ENCODE results near the gene DENND6B. TPM values are rescaled to one million over a fixed set of nuclear protein-coding genes. Genes with fewer than 3 reads are reported as not detected.
"Not testable (repeated sequence)": the region's sequence is repeated elsewhere in the genome, so short reads cannot be mapped to it uniquely, and the experiment has no call there.

Gene DENND6B
- total RNA-seq, 2 donors from 2014 or later = 9.6 to 19.6 TPM

DNA sequence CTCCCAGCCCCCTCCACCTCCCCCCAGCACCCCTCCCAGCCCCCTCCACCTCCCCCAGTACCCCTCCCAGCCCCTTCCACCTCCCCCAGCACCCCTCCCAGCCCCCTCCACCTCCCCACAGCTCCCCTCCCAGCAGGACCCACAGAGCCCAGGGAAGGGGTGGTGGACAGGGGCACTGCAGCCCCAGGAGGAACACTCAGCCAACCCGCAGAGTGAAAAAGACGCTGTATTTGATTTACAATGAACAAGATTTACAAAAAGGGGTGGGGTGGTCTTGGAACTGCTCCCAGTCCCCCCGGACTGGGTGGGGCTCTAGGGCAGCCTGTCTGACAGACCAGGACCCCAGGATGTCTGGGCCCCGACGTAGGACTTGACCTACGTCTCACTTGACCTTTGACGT lies 52.0 kb downstream of the DENND6B start:
- H3K27ac ChIP-seq = no peak overlapping the region
- no peaks in the 10 kb centered on the region for H3K27me3 ChIP-seq (replicated peaks; ENCODE audit: insufficient read depth)
- intact Hi-C loops (cut with DNase I) = loop anchor here (1.0 to 2.0 kb wide), 2 partner anchors 53 to 66 kb away; partner anchors contain the start of gene DENND6B
- peaks cover 12% of the 10 kb centered on the region for H3K4me1 ChIP-seq (replicated peaks)
- no peak overlapping the region for H3K4me3 ChIP-seq
- TF ChIP-seq, protein P1, sequence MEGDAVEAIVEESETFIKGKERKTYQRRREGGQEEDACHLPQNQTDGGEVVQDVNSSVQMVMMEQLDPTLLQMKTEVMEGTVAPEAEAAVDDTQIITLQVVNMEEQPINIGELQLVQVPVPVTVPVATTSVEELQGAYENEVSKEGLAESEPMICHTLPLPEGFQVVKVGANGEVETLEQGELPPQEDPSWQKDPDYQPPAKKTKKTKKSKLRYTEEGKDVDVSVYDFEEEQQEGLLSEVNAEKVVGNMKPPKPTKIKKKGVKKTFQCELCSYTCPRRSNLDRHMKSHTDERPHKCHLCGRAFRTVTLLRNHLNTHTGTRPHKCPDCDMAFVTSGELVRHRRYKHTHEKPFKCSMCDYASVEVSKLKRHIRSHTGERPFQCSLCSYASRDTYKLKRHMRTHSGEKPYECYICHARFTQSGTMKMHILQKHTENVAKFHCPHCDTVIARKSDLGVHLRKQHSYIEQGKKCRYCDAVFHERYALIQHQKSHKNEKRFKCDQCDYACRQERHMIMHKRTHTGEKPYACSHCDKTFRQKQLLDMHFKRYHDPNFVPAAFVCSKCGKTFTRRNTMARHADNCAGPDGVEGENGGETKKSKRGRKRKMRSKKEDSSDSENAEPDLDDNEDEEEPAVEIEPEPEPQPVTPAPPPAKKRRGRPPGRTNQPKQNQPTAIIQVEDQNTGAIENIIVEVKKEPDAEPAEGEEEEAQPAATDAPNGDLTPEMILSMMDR (IDR thresholded peaks at IDR 0.05) = no peak
- TF ChIP-seq POLR2A (IDR thresholded peaks at IDR 0.05) = no peak
- TF ChIP-seq POLR2AphosphoS5 (IDR thresholded peaks at IDR 0.05) = no peak
- peaks cover 9 to 17% of the 10 kb centered on the region in 2 donors for H3K36me3 ChIP-seq
- no peak for DNase-seq (ENCODE audit: low spot score)
- no peaks in the 10 kb centered on the region for H3K9me3 ChIP-seq
- 47% methylated on average over 7 of the region's 7 CpGs for WGBS

DNA sequence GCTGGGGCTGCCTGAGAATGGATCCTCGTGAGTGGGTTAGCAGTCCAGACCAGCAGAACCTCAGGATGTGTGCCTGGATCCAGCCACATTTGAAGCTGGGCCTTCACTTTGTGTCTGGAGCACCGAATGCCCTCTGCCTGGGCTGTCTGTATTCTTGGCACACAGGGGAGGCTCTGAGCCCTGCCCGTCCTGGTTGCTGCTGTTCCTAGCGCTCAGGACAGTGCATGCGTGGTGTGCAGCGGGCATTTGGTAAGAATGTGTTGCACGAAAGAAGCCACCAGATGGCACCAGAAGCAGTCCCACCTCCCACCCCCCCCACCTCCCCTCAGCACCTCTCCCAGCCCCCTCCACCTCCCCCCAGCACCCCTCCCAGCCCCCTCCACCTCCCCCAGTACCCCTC lies 52.5 kb downstream of the DENND6B start:
- H3K9me3 ChIP-seq = no peaks in the 10 kb centered on the region
- H3K27me3 ChIP-seq (replicated peaks; ENCODE audit: insufficient read depth) = no peaks in the 10 kb centered on the region
- peaks cover 4 to 13% of the 10 kb centered on the region in 2 donors for H3K36me3 ChIP-seq
- intact Hi-C loops (cut with DNase I) = loop anchor here (1.0 to 2.0 kb wide), 2 partner anchors 53 to 66 kb away; partner anchors contain the start of gene DENND6B
- DNase-seq (ENCODE audit: low spot score) = peak; percentile 57
- TF ChIP-seq, protein P1 (IDR thresholded peaks at IDR 0.05) = peak in 1 of 4 experiments; percentile 16
- TF ChIP-seq POLR2AphosphoS5 (IDR thresholded peaks at IDR 0.05) (no peak), POLR2A (IDR thresholded peaks at IDR 0.05) (no peak)
- 17% methylated on average over 7 of the region's 7 CpGs for WGBS
- H3K4me3 ChIP-seq = no peak overlapping the region
- H3K27ac ChIP-seq = no peak overlapping the region
- peaks cover 12% of the 10 kb centered on the region for H3K4me1 ChIP-seq (replicated peaks)

DNA sequence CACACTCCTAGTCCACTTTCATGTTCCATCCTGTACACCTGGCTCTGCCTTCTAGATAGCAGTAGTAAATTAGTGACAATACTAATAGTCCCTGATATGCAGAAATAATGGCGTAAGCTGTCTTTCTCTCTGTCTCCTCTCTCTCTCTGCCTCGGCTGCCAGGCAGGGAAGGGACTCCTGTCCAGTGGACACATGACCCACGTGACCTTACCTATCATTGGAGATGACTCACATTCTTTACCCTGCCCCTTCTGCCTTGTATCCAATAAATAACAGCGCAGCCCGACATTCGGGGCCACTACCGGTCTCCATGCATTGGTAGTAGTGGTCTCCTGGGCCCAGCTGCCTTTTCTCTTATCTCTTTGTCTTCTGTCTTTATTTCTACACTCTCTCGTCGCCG lies 53.0 kb downstream of the DENND6B start:
- H3K27ac ChIP-seq; H3K27me3 ChIP-seq (replicated peaks; ENCODE audit: insufficient read depth); DNase-seq (ENCODE audit: low spot score); H3K4me3 ChIP-seq; H3K9me3 ChIP-seq: not testable (repeated sequence)
- intact Hi-C loops (cut with DNase I) = loop anchor here (1.0 to 2.0 kb wide), 2 partner anchors 54 to 67 kb away; partner anchors contain the start of gene DENND6B
- peaks cover 12% of the 10 kb centered on the region for H3K4me1 ChIP-seq (replicated peaks)
- WGBS = 81% methylated on average over 10 of the region's 10 CpGs
- peaks cover 4 to 11% of the 10 kb centered on the region in 2 donors for H3K36me3 ChIP-seq

DNA sequence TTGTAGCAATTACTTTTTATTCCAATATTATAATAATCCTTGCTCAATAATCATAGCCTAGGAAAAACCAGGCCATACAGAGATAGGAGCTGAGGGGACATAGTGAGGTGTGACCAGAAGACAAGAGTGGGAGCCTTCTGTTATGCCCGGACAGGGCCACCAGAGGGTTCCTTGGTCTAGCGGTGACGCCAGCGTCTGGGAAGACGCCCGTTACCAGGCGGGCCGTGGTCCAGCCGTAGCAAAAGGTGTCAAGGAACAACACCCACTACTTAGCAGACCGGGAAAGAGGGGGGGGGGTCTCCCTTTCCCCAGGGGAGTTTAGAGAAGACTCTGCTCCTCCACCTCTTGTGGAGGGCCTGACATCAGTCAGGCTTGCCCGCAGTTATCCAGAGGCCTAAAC lies 53.5 kb downstream of the DENND6B start:
- intact Hi-C loops (cut with DNase I) = not testable (repeated sequence)

DNA sequence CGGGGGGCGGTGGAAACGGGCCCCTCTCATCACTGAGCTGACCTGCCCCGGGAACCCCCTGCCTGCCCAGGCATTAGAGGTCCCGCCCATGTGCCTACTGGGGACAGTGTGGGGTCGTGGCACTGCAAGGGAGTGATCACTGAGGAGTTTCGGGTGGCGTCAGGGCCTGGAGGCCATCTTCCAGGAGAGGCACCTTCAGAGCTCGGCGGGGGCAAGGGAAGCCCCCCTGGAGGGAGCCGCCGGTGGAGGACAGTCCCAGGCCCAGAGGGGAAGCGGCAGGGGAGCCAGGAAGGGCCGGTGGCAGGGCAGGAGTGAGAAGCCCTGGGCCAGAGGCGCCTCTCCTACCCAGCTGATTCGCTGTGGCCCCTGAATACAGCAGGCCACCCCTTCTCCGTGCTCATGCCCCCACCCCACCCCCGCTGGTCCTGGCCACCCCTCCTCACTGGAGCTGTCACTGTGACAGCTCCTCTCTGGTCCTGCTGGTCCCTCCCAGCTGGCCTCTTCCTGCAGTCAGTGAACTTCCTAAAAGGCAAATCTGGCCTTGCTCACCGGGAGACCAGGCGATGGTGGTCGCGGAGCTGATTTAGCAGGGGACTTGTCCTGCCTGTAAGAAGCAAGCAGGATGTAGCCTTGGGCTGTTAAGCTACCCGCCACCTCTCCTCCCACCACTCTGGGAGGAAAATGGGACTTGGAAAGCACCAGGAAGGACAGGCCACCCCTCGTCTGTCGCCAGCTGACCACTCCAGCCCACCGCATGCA lies 54.6 kb downstream of the DENND6B start:
- H3K36me3 ChIP-seq = no peaks in the 10 kb centered on the region
- no peak for DNase-seq (ENCODE audit: low spot score)
- peaks cover 22% of the 10 kb centered on the region for H3K4me1 ChIP-seq (replicated peaks)
- TF ChIP-seq POLR2A (IDR thresholded peaks at IDR 0.05) = no peak
- TF ChIP-seq, protein P1 (IDR thresholded peaks at IDR 0.05) = peak in 1 of 4 experiments; percentile 5
- no peaks in the 10 kb centered on the region for H3K9me3 ChIP-seq
- peak overlapping the region; percentile 16 to 53 for H3K4me3 ChIP-seq
- H3K27me3 ChIP-seq (replicated peaks; ENCODE audit: insufficient read depth) = no peaks in the 10 kb centered on the region
- H3K27ac ChIP-seq = no peak overlapping the region
- intact Hi-C loops (cut with DNase I) = no loop called here
- WGBS = 50% methylated on average over 22 of the region's 26 CpGs

More for the DNA sequence above, 53.5 kb downstream of the DENND6B start:
- not testable (repeated sequence) for H3K36me3 ChIP-seq; H3K27ac ChIP-seq; H3K27me3 ChIP-seq (replicated peaks; ENCODE audit: insufficient read depth); H3K9me3 ChIP-seq; H3K4me3 ChIP-seq; DNase-seq (ENCODE audit: low spot score)
- peaks cover 15% of the 10 kb centered on the region for H3K4me1 ChIP-seq (replicated peaks)
- WGBS = 30% methylated on average over 11 of the region's 11 CpGs

DNA sequence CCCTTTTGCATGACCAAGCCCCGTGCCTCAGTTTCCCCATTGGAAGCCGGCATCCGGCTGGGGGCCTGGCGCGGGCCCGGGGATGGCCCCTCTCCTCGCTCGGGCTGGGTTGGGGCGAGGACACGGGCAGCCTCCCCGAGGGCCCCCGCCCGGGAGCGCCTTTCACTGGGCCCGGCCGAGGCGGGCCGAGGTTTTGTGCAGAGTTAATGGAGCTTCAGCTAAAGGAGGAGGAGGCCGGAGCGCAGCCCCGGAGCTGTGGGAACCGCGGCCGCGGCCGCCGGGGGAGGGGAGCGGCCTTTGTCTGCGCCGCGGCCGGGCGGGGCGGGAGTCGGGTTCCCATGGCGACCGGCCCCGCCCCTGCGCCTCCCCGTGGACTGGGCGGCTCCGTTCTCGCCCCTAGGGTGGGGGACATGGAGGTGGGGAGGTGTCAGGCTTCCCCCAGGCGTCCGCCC lies 55.3 kb downstream of the DENND6B start:
- DNase-seq (ENCODE audit: low spot score) = peak; percentile 45
- intact Hi-C loops (cut with DNase I) = no loop called here
- Histone ChIP-seq H3K9me3 (no peaks in the 10 kb centered on the region), H3K27ac (peak overlapping the region in 1 of 2 donors; percentile 53), H3K36me3 (no peaks in the 10 kb centered on the region), H3K4me3 (peak overlapping the region; percentile 16 to 53), H3K27me3 (replicated peaks; ENCODE audit: insufficient read depth) (no peaks in the 10 kb centered on the region), H3K4me1 (replicated peaks) (peaks cover 22% of the 10 kb centered on the region)
- under 1% methylated on average over 23 of the region's 45 CpGs for WGBS
- TF ChIP-seq, protein P1 (IDR thresholded peaks at IDR 0.05) = peak in 3 of 4 experiments; percentile 26 to 43 (median 31)
- TF ChIP-seq POLR2A (IDR thresholded peaks at IDR 0.05) = no peak
